B cell (primary cell): ENCODE measurements around the gene CDH12. TPM values are rescaled to one million over a fixed set of nuclear protein-coding genes. Genes with fewer than 3 reads are reported as not detected.

Experiments used
- ATAC-seq: fragments of 200-7000 bp; cut with Tn5 transposase; one replicate; pipeline ENCODE4 v1.10.0; 2021; ENCODE audit warnings: low read depth, mild to moderate bottlenecking, moderate number of reproducible peaks, moderate library complexity
- CTCF ChIA-PET: fragments of 350-600 bp; sonication (Branson Sonifier 250); formaldehyde crosslinking; loops from one replicate; lab custom pipeline; 2021; ENCODE audit warnings: antibody characterized with exemption, inconsistent platforms; lab: Charles Lee
- POLR2A ChIA-PET: fragments of 350-600 bp; sonication (Branson Sonifier 250); formaldehyde crosslinking; loops from one replicate; lab custom pipeline; 2021; ENCODE audit warnings: antibody characterized with exemption; lab: Charles Lee
- DNase-seq: peaks from one replicate; pipeline ENCODE4 v3.0.0; 2013
- H2AFZ ChIP-seq: 2 replicates; pipeline ENCODE4 v1.6.1; 2012; ENCODE audit warnings: mild to moderate bottlenecking, low read depth, low read length; ENCODE audit not compliant: insufficient read depth, poor library complexity, severe bottlenecking
- H3K27ac ChIP-seq, 2 donors: 1 replicate in 1 of 2; 2 replicates in 1 of 2; pipeline ENCODE4 v1.5.1; 2012 to 2013; ENCODE audit warnings: low read length in 2 of 2, mild to moderate bottlenecking in 2 of 2, moderate library complexity in 1 of 2
- H3K27me3 ChIP-seq, 4 experiments: fragments of 200-600 bp in 1 of 4; sonication (generic) in 1 of 4; replicated peaks in 1 of 4; 1 replicate in 2 of 4; 2 replicates in 2 of 4; pipeline versions ENCODE4 v1.6.1 to v1.7.0; 2013 to 2016; ENCODE audit warnings: low read length in 3 of 4, mild to moderate bottlenecking in 2 of 4, mixed read lengths in 1 of 4, moderate library complexity in 1 of 4; ENCODE audit not compliant: insufficient read depth in 4 of 4, control insufficient read depth in 3 of 4; ENCODE audit errors: control extremely low read depth in 1 of 4
- H3K36me3 ChIP-seq, 2 experiments: replicated peaks in 1 of 2; 1 replicate in 1 of 2; 2 replicates in 1 of 2; pipeline versions ENCODE4 v1.6.1 to v1.7.1; 2013; ENCODE audit warnings: low read length in 1 of 2; ENCODE audit not compliant: insufficient read depth in 2 of 2, control insufficient read depth in 1 of 2; ENCODE audit errors: control extremely low read depth in 1 of 2, extremely low read depth in 1 of 2
- H3K4me1 ChIP-seq, 2 donors: fragments of 200-600 bp in 1 of 2; sonication (generic) in 1 of 2; 1 replicate in 1 of 2; 2 replicates in 1 of 2; pipeline versions ENCODE4 v1.5.1 to v1.6.1; 2013 to 2017; ENCODE audit warnings: low read length in 2 of 2; ENCODE audit not compliant: control insufficient read depth in 2 of 2, insufficient read depth in 2 of 2
- H3K4me2 ChIP-seq: replicated peaks from 2 replicates; pipeline ENCODE3; 2012; ENCODE audit warnings: mild to moderate bottlenecking, low read depth, low read length; ENCODE audit not compliant: poor library complexity, severe bottlenecking
- H3K4me3 ChIP-seq, 5 experiments: fragments of 200-600 bp in 1 of 5; sonication (generic) in 1 of 5; 1 replicate in 3 of 5; 2 replicates in 2 of 5; pipeline versions ENCODE4 v1.5.1 to v1.7.0; 2011 to 2016; ENCODE audit warnings: low read length in 4 of 5, mild to moderate bottlenecking in 4 of 5, low read depth in 2 of 5, control low read depth in 1 of 5, moderate library complexity in 1 of 5; ENCODE audit not compliant: insufficient read depth in 1 of 5; ENCODE audit errors: control extremely low read depth in 1 of 5, extremely low read depth in 1 of 5
- H3K79me2 ChIP-seq: fragments of 200-600 bp; sonication (generic); one replicate; pipeline ENCODE4 v1.6.0; 2016; ENCODE audit warnings: low read length; ENCODE audit not compliant: control insufficient read depth, insufficient read depth
- H3K9ac ChIP-seq: fragments of 200-600 bp; sonication (generic); 2 replicates; pipeline ENCODE4 v1.6.1; 2017; ENCODE audit warnings: mild to moderate bottlenecking, low read length, moderate library complexity
- H3K9me3 ChIP-seq, 3 donors: one replicate each; pipeline versions ENCODE4 v1.6.1 to v1.7.1; 2013; ENCODE audit warnings: low read length in 2 of 3; ENCODE audit not compliant: control insufficient read depth in 2 of 3, insufficient read depth in 1 of 3; ENCODE audit errors: control extremely low read depth in 1 of 3
- H4K20me1 ChIP-seq: 2 replicates; pipeline ENCODE4 v1.6.0; 2012; ENCODE audit warnings: mild to moderate bottlenecking, low read length; ENCODE audit not compliant: insufficient read depth, control insufficient read depth, poor library complexity, severe bottlenecking
- H3K27ac Mint-ChIP-seq: one replicate; pipeline ENCODE4 v1.8.0; 2021; ENCODE audit warnings: mixed read lengths
- H3K27me3 Mint-ChIP-seq: one replicate; pipeline ENCODE4 v1.8.0; 2021; ENCODE audit warnings: mixed read lengths
- H3K4me1 Mint-ChIP-seq: one replicate; pipeline ENCODE4 v1.8.0; 2021; ENCODE audit warnings: mixed read lengths
- H3K4me3 Mint-ChIP-seq: one replicate; pipeline ENCODE4 v1.8.0; 2021; ENCODE audit warnings: mixed read lengths
- H3K9me3 Mint-ChIP-seq: one replicate; pipeline ENCODE4 v1.8.0; 2022; ENCODE audit warnings: mixed read lengths; ENCODE audit not compliant: insufficient read depth
- CTCF ChIP-seq: fragments of 200-600 bp; IDR thresholded peaks from one replicate; pipeline ENCODE4 v1.8.0; 2022; ENCODE audit warnings: antibody characterized with exemption, mild to moderate bottlenecking
- EZH2 ChIP-seq: IDR thresholded peaks from 2 replicates; pipeline ENCODE4 v1.6.1; 2012; ENCODE audit warnings: borderline replicate concordance, low read depth, mild to moderate bottlenecking, moderate library complexity, low read length; ENCODE audit not compliant: insufficient read depth, poor library complexity, severe bottlenecking
- WGBS: methylation state at CpG from one replicate; pipeline ENCODE4 v1.1.5; 2013; ENCODE audit warnings: missing lambda C conversion rate; ENCODE audit not compliant: insufficient coverage; 5-methylcytosine and 5-hydroxymethylcytosine counted together
- intact Hi-C: fragments of 100-400 bp; cut with micrococcal nuclease; formaldehyde crosslinking; loops from one replicate; pipeline ENCODE4 v1.10.0; 2022
- polyA plus RNA-seq: library from polyadenylated mRNA; depleted of rRNA; stranded (reverse); fragments of >200 nt; gene quantifications from 2 replicates; pipeline ENCODE4 v1.2.3, GENCODE V29; 2012
- total RNA-seq, 2 donors: library from RNA; stranded (reverse); fragments of 120-200 nt in 1 of 2; gene quantifications; 1 replicate in 1 of 2; 2 replicates in 1 of 2; pipeline versions ENCODE4 v1.2.3 to v1.2.4, GENCODE V29; 2013 to 2022

The CDH12 gene
- total and polyA plus RNA-seq, 2 donors (not counting 1 experiment from before 2014, with no cell fraction given), result not detected

GRCh38 chr5:21931116-21931515, 922.0 kb downstream of the CDH12 start:
- intact Hi-C loops, result no loop called here
- POLR2A ChIA-PET, result no interaction called here
- no CpG with 5 or more reads among the region's 1 CpG for WGBS
- Histone ChIP-seq H3K4me3 (no peak overlapping the region), H4K20me1 (no peaks in the 10 kb centered on the region), H3K27me3 (no peaks in the 10 kb centered on the region), H3K9ac (no peak overlapping the region), H3K4me2 (no peak overlapping the region), H3K79me2 (no peaks in the 10 kb centered on the region), H3K27ac (no peak overlapping the region), H2AFZ (no peak overlapping the region), H3K36me3 (no peaks in the 10 kb centered on the region), H3K9me3 (no peaks in the 10 kb centered on the region), H3K4me1 (no peaks in the 10 kb centered on the region)
- DNase-seq (no peak), ATAC-seq (no peak)
- Mint-ChIP-seq H3K27me3 (no peaks in the 10 kb centered on the region), H3K4me1 (no peaks in the 10 kb centered on the region), H3K9me3 (peaks cover 2% of the 10 kb centered on the region), H3K4me3 (no peak overlapping the region), H3K27ac (no peak overlapping the region)
- TF ChIP-seq EZH2, result no peak
- no peak for TF ChIP-seq CTCF
- CTCF ChIA-PET, result no interaction called here

- H3K4me1 ChIP-seq, result no peaks in the 10 kb centered on the region
- Mint-ChIP-seq H3K9me3 (no peaks in the 10 kb centered on the region), H3K27me3 (no peaks in the 10 kb centered on the region), H3K4me3 (no peak overlapping the region), H3K27ac (no peak overlapping the region), H3K4me1 (peaks cover 2% of the 10 kb centered on the region)
- WGBS, result 21% methylated on average over 3 of the region's 8 CpGs
- no peak overlapping the region for H3K9ac ChIP-seq
- TF ChIP-seq EZH2 (no peak), CTCF (peak; percentile 50)
- H2AFZ ChIP-seq, result no peak overlapping the region
- no peaks in the 10 kb centered on the region for H3K9me3 ChIP-seq
- POLR2A ChIA-PET, result no interaction called here
- H3K27ac ChIP-seq, result no peak overlapping the region
- no peak for ATAC-seq
- peak; percentile 31 for DNase-seq
- no peaks in the 10 kb centered on the region for H4K20me1 ChIP-seq
- intact Hi-C loops, result no loop called here
- CTCF ChIA-PET, result no interaction called here
- no peaks in the 10 kb centered on the region for H3K27me3 ChIP-seq
- H3K4me2 ChIP-seq, result no peak overlapping the region
- no peaks in the 10 kb centered on the region for H3K36me3 ChIP-seq
- no peak overlapping the region for H3K4me3 ChIP-seq
- H3K79me2 ChIP-seq, result no peaks in the 10 kb centered on the region
Observed at GRCh38 chr5:21919414-21920022, 933.6 kb downstream of the CDH12 start.
